Loucy (cell line): ENCODE measurements around the gene MPP4.

ENCODE experiments used
- H2AFZ ChIP-seq: fragments of 200-600 bp; sonication (generic); 2 replicates; pipeline ENCODE4 v1.6.0; 2016; ENCODE audit warnings: antibody characterized with exemption, mild to moderate bottlenecking, low read length, moderate library complexity
- H3F3A ChIP-seq: fragments of 200-600 bp; 2 replicates; pipeline ENCODE4 v1.6.0; 2016; ENCODE audit warnings: antibody characterized with exemption, low read depth, mild to moderate bottlenecking
- H3K27me3 ChIP-seq: fragments of 200-600 bp; sonication (generic); 2 replicates; pipeline ENCODE4 v1.6.1; 2014; ENCODE audit warnings: low read length, mild to moderate bottlenecking; ENCODE audit not compliant: insufficient read depth, poor library complexity, severe bottlenecking
- H3K36me3 ChIP-seq: fragments of 200-600 bp; sonication (generic); 2 replicates; pipeline ENCODE4 v1.6.1; 2016; ENCODE audit warnings: low read length; ENCODE audit not compliant: insufficient read depth
- H3K4me1 ChIP-seq: fragments of 200-600 bp; sonication (generic); 2 replicates; pipeline ENCODE4 v1.5.1; 2014; ENCODE audit warnings: low read length, mild to moderate bottlenecking; ENCODE audit not compliant: insufficient read depth, poor library complexity, severe bottlenecking
- H3K4me2 ChIP-seq: fragments of 200-600 bp; sonication (generic); 2 replicates; pipeline ENCODE4 v1.6.0; 2014; ENCODE audit warnings: antibody characterized with exemption, low read length, low read depth, mild to moderate bottlenecking; ENCODE audit not compliant: poor library complexity, severe bottlenecking
- H3K4me3 ChIP-seq: fragments of 200-600 bp; sonication (generic); 2 replicates; pipeline ENCODE4 v1.5.1; 2014; ENCODE audit warnings: low read length, mild to moderate bottlenecking, mixed read lengths; ENCODE audit not compliant: poor library complexity, severe bottlenecking
- H3K79me2 ChIP-seq: fragments of 200-600 bp; sonication (generic); 2 replicates; pipeline ENCODE4 v1.6.1; 2014; ENCODE audit warnings: low read length; ENCODE audit not compliant: insufficient read depth
- H3K9ac ChIP-seq: fragments of 200-600 bp; sonication (generic); 2 replicates; pipeline ENCODE4 v1.6.0; 2014; ENCODE audit warnings: mild to moderate bottlenecking, low read depth, low read length, moderate library complexity; ENCODE audit not compliant: poor library complexity, severe bottlenecking
- H3K9me2 ChIP-seq: fragments of 200-600 bp; sonication (generic); replicated peaks from 2 replicates; pipeline ENCODE4 v1.6.1; 2016; ENCODE audit warnings: low read depth, low read length, mixed read lengths
- H3K9me3 ChIP-seq: fragments of 200-600 bp; sonication (generic); 2 replicates; pipeline ENCODE4 v1.6.1; 2014; ENCODE audit warnings: mild to moderate bottlenecking, antibody characterized with exemption, low read length, low read depth; ENCODE audit not compliant: insufficient read depth
- H4K20me1 ChIP-seq: fragments of 200-600 bp; sonication (generic); 2 replicates; pipeline ENCODE4 v1.6.0; 2014; ENCODE audit warnings: antibody characterized with exemption, low read length, mild to moderate bottlenecking; ENCODE audit not compliant: insufficient read depth, poor library complexity, severe bottlenecking
- EZH2phosphoT487 ChIP-seq: fragments of 200-600 bp; IDR thresholded peaks from 2 replicates; pipeline ENCODE4 v1.6.1; 2018; ENCODE audit warnings: antibody characterized with exemption, mild to moderate bottlenecking, moderate library complexity, borderline replicate concordance
- TF ChIP-seq, protein P1 (sequence below): fragments of 200-600 bp; sonication (generic); conservative IDR thresholded peaks from 2 replicates; pipeline ENCODE4 v1.5.1; 2014; ENCODE audit warnings: mild to moderate bottlenecking, antibody characterized with exemption, low read length

The MPP4 gene

DNA sequence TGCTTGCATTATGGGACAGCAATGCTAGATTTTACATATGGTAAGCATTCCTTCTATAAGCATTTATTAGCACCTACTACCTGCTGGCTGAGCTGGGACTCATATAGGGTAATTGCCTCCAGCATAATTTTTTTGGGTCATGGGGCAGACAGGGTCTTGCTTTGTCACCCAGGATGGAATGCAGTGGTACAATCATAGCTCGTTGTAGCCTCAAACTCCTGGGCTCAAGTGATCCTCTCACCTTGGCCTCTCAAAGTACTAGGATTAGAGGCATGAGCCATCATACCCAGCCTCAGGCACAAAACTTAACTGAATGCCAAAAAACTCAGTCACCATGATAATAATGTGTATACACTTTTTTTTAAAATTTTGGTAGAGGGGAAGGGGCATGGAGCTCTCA, 90.4 kb downstream of the MPP4 start:
- H4K20me1 ChIP-seq: no peaks in the 10 kb centered on the region
- no peaks in the 10 kb centered on the region for H3K4me1 ChIP-seq
- no peaks in the 10 kb centered on the region for H3K9me3 ChIP-seq
- H3F3A ChIP-seq: no peaks in the 10 kb centered on the region
- no peak overlapping the region for H3K4me2 ChIP-seq
- H3K36me3 ChIP-seq: no peaks in the 10 kb centered on the region
- no peaks in the 10 kb centered on the region for H3K79me2 ChIP-seq
- no peak overlapping the region for H3K9ac ChIP-seq
- no peak overlapping the region for H3K4me3 ChIP-seq
- H3K9me2 ChIP-seq: no peaks in the 10 kb centered on the region
- TF ChIP-seq, protein P1, sequence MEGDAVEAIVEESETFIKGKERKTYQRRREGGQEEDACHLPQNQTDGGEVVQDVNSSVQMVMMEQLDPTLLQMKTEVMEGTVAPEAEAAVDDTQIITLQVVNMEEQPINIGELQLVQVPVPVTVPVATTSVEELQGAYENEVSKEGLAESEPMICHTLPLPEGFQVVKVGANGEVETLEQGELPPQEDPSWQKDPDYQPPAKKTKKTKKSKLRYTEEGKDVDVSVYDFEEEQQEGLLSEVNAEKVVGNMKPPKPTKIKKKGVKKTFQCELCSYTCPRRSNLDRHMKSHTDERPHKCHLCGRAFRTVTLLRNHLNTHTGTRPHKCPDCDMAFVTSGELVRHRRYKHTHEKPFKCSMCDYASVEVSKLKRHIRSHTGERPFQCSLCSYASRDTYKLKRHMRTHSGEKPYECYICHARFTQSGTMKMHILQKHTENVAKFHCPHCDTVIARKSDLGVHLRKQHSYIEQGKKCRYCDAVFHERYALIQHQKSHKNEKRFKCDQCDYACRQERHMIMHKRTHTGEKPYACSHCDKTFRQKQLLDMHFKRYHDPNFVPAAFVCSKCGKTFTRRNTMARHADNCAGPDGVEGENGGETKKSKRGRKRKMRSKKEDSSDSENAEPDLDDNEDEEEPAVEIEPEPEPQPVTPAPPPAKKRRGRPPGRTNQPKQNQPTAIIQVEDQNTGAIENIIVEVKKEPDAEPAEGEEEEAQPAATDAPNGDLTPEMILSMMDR: no peak
- no peak for TF ChIP-seq EZH2phosphoT487
- no peak overlapping the region for H2AFZ ChIP-seq
- no peaks in the 10 kb centered on the region for H3K27me3 ChIP-seq

- no peaks in the 10 kb centered on the region for H3K27me3 ChIP-seq
- H3K9me3 ChIP-seq: no peaks in the 10 kb centered on the region
- H3K4me3 ChIP-seq: no peak overlapping the region
- no peak overlapping the region for H3K4me2 ChIP-seq
- no peak overlapping the region for H3K9ac ChIP-seq
- no peaks in the 10 kb centered on the region for H3K4me1 ChIP-seq
- H3K79me2 ChIP-seq: no peaks in the 10 kb centered on the region
- no peak overlapping the region for H2AFZ ChIP-seq
- no peaks in the 10 kb centered on the region for H3K36me3 ChIP-seq
- TF ChIP-seq EZH2phosphoT487: no peak
- TF ChIP-seq, protein P1: no peak
- no peaks in the 10 kb centered on the region for H3K9me2 ChIP-seq
- no peaks in the 10 kb centered on the region for H4K20me1 ChIP-seq
- H3F3A ChIP-seq: no peaks in the 10 kb centered on the region
Observed at GRCh38 chr2:201607568-201607967, 90.9 kb downstream of the MPP4 start.

DNA sequence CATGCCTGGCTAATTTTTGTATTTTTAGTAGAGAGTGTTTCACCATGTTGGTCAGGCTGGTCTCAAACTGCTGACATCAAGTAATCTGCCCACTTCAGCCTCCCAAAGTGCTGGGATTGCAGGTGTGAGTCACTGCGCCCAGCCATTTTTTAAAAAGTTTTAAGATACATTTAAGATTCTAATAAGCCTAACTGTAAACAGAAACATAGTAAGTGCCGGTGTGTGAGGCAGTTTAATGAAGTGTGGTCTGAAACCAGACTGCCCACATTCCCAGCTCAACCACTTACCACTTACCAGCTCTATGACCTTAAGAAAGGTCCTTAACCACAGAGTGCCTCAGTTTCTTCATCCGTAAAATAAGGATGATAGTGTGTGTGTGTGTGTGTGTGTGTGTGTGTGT, 97.5 kb downstream of the MPP4 start:
- Histone ChIP-seq H3K36me3 (no peaks in the 10 kb centered on the region), H3F3A (no peaks in the 10 kb centered on the region), H2AFZ (no peak overlapping the region), H3K4me1 (no peaks in the 10 kb centered on the region), H3K4me3 (no peak overlapping the region), H3K9ac (no peak overlapping the region), H3K79me2 (no peaks in the 10 kb centered on the region), H3K27me3 (no peaks in the 10 kb centered on the region), H3K4me2 (no peak overlapping the region), H3K9me3 (0 out of 2 replicates have a peak, but pooled peaks cover 3% of the 10 kb centered on the region), H4K20me1 (no peaks in the 10 kb centered on the region), H3K9me2 (no peaks in the 10 kb centered on the region)
- TF ChIP-seq, protein P1: no peak
- no peak for TF ChIP-seq EZH2phosphoT487
